ENCODE measurements around the gene HRH2. TPM values are rescaled to one million over a fixed set of nuclear protein-coding genes. Genes with fewer than 3 reads are reported as not detected.

The HRH2 gene
- total RNA-seq, 4 donors from 2014 or later: 0.13 to 3.5 (median 1.3) TPM

DNA sequence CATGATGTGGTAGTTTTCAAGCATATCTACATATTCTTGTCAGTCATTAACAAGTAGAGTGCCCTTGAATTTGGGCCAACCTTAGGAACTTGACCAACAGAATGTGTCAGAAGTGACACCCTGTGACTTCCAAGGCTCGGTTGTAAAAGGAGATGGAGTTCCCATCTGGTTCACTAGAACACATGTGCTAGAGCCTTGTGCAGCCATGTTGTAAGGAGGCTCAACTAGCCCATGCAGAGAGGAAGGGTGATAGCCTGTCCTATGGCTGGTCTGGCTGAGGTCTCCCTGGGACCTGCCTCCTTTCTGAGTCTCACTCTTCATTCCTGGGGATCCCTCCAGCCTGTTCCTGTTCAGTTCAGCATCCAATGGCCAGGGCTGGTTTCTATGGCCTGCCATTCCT is 28.1 kb upstream of the HRH2 start:
- TF ChIP-seq POLR2A (IDR thresholded peaks at IDR 0.05): no peak
- TF ChIP-seq, protein P1, sequence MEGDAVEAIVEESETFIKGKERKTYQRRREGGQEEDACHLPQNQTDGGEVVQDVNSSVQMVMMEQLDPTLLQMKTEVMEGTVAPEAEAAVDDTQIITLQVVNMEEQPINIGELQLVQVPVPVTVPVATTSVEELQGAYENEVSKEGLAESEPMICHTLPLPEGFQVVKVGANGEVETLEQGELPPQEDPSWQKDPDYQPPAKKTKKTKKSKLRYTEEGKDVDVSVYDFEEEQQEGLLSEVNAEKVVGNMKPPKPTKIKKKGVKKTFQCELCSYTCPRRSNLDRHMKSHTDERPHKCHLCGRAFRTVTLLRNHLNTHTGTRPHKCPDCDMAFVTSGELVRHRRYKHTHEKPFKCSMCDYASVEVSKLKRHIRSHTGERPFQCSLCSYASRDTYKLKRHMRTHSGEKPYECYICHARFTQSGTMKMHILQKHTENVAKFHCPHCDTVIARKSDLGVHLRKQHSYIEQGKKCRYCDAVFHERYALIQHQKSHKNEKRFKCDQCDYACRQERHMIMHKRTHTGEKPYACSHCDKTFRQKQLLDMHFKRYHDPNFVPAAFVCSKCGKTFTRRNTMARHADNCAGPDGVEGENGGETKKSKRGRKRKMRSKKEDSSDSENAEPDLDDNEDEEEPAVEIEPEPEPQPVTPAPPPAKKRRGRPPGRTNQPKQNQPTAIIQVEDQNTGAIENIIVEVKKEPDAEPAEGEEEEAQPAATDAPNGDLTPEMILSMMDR (IDR thresholded peaks at IDR 0.05): no peak
- WGBS, 2 donors: 57 to 75% methylated on average over 1 of the region's 1 CpG
- DNase-seq (ENCODE audit: low spot score in 2 of 2): no peak
- H3K4me3 ChIP-seq (ENCODE audit: low read depth, poor library complexity, severe bottlenecking): no peak overlapping the region
- intact Hi-C loops (cut with DNase I; ENCODE audit: low total_unique reads): no loop called here

DNA sequence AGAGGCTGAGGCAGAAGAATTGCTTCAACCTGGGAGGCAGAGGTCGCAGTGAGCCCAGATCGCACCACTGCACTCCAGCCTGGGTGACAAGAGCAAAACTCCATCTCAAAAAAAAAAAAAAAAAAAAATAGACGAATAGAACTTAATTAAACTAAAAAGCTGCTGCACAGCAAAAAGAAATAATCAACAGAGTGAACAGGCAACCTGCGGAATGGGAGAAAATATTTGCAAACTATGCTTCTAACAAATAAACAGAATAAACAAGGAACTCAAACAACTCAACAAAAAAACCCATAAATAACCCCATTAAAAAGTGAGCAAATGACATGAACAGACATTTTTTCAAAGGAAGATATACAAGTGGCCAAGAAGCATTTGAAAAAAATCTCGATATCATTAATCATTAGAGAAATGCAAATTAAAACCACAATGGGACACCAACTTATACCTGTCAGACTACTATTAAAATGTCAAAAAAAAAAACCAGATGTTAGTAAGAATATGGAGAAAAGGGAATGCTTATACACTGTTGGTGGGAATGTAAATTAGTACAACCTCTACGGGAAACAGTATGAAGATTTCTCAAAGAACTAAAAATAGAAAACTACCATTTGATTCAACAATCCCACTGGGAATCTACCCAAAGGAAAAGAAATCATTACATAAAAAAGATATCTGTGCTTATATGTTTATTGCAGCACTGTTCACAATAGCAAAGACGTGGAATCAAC is 21.9 kb upstream of the HRH2 start:
- no peak for TF ChIP-seq POLR2A (IDR thresholded peaks at IDR 0.05)
- TF ChIP-seq, protein P1 (IDR thresholded peaks at IDR 0.05): no peak
- DNase-seq (ENCODE audit: low spot score in 2 of 2): no peak
- intact Hi-C loops (cut with DNase I; ENCODE audit: low total_unique reads): no loop called here
- no peak overlapping the region for H3K4me3 ChIP-seq (ENCODE audit: low read depth, poor library complexity, severe bottlenecking)
- 69 to 76% methylated on average over 7 of the region's 7 CpGs for WGBS, 2 donors

DNA sequence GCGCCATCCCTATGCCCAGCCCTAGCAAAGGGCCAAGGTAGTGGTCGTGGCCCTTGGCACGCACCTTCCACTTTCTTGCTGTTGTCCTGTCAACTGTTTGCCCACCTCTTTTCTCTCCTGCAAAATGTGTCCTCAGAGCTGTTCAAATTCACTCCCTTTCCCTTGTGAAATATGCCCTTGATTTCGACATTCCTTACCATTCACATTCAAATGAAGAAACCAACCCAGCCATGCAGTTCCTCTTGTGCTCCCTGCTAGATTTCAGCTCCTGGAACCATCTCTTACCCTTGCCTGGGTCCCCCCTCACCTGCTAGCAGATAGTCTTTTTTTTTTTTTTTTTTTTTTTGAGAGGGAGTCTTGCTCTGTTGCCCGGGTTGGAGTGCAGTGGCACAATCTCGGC is 19.6 kb upstream of the HRH2 start:
- WGBS, 2 donors: 71 to 79% methylated on average over 6 of the region's 6 CpGs
- intact Hi-C loops (cut with DNase I; ENCODE audit: low total_unique reads): no loop called here
- TF ChIP-seq, protein P1 (IDR thresholded peaks at IDR 0.05): no peak
- no peak for TF ChIP-seq POLR2A (IDR thresholded peaks at IDR 0.05)
- no peak overlapping the region for H3K4me3 ChIP-seq (ENCODE audit: low read depth, poor library complexity, severe bottlenecking)
- DNase-seq (ENCODE audit: low spot score in 2 of 2): no peak

DNA sequence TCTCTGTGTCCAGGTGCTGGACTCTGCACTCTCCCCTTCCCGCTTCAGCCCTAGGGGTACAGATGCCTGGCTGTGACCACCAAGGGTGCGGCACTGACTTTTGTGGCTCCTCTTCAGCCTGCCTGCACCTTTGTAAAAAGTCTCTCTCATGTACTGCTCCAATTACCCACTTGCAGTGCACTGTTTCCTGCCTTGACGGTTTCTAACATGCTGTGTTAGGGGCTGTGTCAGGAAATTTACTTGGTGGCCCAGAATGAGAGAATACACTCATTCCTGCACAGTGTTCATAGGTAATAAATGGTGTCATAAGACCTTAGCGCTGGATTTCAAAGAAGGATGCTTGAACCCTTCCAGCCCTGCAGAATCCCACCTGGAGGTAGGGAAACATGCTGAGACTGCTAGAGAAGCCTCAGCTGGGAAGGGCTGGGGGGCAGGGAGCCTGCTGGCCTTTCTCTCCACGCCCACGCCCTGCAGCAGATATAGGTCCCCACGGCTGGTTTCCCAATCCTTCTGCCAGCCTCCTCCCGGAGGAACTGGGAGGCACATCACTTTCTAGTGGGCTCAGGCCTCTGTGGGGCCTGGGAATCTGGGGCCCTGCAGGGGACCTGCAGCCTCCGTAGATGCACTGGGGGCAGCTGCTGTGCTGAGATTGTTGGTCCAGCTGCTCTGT is 17.6 kb upstream of the HRH2 start:
- DNase-seq (ENCODE audit: low spot score in 2 of 2): no peak
- H3K4me3 ChIP-seq (ENCODE audit: low read depth, poor library complexity, severe bottlenecking): no peak overlapping the region
- TF ChIP-seq, protein P1 (IDR thresholded peaks at IDR 0.05): no peak
- no peak for TF ChIP-seq POLR2A (IDR thresholded peaks at IDR 0.05)
- WGBS, 2 donors: 62 to 67% methylated on average over 9 of the region's 9 CpGs
- intact Hi-C loops (cut with DNase I; ENCODE audit: low total_unique reads): no loop called here

DNA sequence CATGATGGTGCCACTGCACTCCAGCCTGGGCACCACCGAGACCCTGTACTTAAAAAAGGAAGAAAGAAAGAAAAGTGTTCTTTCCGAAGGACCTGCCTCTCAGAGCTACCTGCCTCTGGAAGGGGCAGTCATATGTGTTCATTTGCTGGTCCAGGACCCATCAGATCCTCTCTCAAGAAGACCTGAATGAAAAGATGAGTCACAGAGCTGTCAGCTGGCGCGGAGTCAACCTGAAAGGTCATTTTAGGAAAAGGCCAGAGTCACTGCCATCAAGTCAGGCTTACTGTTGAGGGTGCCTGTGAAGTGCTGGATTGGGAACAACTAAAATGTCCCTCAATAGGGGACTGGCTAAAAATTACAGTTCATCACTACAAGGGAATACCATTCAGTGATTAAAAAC is 14.9 kb upstream of the HRH2 start:
- intact Hi-C loops (cut with DNase I; ENCODE audit: low total_unique reads): no loop called here
- WGBS, 2 donors: 87 to 92% methylated on average over 4 of the region's 4 CpGs
- TF ChIP-seq POLR2A (IDR thresholded peaks at IDR 0.05): no peak
- H3K4me3 ChIP-seq (ENCODE audit: low read depth, poor library complexity, severe bottlenecking): no peak overlapping the region
- DNase-seq (ENCODE audit: low spot score in 2 of 2): no peak

DNA sequence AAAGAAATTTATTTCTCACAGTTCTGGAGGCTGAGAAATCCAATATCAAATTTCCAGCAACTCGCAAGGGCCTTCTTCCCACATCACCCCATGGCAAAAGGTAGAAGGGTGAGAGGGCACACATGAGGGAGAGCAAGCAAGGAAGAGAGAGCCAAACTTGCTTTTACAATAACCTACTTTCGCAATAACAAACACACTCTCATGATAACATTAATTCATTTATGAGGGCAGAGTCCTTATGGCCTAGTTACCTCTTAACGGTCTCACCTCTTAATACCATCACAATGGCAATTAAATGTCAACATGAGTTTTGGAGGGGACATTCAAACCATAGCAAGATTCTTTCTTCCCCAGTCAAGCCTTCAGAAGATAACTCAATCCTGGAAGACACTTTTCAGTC is 11.6 kb upstream of the HRH2 start:
- no peak for DNase-seq (ENCODE audit: low spot score in 2 of 2)
- no peak overlapping the region for H3K4me3 ChIP-seq (ENCODE audit: low read depth, poor library complexity, severe bottlenecking)
- 90 to 92% methylated on average over 3 of the region's 3 CpGs for WGBS, 2 donors
- intact Hi-C loops (cut with DNase I; ENCODE audit: low total_unique reads): no loop called here
- TF ChIP-seq POLR2A (IDR thresholded peaks at IDR 0.05): no peak
- TF ChIP-seq, protein P1 (IDR thresholded peaks at IDR 0.05): no peak

Measured in lower leg skin (tissue), 4 donors.